Measurements from ENCODE around the gene ARMH1.

Gene ARMH1

DNA sequence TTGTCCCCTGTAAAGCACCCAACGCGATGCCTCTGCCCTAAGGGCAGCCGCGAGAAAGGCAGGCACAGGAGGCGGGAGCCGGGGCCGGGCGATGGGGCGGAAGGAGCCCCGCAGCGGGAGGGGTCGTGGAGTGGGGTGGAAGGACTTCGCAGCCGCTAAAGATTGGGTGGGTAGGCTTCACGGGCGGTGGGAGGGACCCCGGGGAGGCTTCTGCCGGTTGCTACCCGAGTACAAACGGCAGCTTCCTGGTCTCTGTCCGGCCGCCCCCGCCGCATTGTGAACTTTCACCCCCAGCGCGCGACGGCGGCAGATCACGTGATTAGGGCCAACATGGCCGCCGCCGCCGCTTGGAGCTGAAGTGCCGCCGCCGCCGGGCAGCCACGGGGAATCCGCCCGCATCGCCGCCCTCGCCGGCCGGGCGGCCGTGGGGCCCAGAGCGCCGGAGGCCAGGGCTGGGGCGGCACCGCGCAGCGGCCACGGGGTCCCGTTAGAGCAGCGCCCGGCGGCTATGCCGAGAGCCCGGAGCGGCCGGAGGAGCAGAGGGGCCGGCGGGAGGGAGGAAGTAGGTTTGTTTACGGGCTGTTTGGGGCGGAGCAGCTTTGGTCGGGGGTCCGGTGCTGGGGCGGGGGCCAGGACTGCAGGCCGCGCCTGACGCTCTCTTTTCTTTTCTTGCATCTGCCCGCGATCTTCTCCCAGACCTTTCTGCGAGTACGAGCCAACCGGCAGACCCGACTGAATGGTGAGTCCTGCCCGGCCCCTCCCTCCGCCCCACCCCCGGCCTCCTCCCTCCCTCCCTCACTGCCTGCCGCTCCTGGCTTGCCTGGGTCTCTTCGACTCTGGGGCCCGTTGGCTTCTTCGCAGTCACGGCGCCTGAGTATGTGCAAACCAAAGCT lies 42.6 kb upstream of the ARMH1 start:
- TF ChIP-seq, protein P1, sequence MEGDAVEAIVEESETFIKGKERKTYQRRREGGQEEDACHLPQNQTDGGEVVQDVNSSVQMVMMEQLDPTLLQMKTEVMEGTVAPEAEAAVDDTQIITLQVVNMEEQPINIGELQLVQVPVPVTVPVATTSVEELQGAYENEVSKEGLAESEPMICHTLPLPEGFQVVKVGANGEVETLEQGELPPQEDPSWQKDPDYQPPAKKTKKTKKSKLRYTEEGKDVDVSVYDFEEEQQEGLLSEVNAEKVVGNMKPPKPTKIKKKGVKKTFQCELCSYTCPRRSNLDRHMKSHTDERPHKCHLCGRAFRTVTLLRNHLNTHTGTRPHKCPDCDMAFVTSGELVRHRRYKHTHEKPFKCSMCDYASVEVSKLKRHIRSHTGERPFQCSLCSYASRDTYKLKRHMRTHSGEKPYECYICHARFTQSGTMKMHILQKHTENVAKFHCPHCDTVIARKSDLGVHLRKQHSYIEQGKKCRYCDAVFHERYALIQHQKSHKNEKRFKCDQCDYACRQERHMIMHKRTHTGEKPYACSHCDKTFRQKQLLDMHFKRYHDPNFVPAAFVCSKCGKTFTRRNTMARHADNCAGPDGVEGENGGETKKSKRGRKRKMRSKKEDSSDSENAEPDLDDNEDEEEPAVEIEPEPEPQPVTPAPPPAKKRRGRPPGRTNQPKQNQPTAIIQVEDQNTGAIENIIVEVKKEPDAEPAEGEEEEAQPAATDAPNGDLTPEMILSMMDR (IDR thresholded peaks at IDR 0.05; ENCODE audit: low read depth, low read length, missing control alignments), result no peak
- Histone ChIP-seq H3K27ac (peak overlapping the region; percentile 95), H3K36me3 (replicated peaks) (peaks cover 31% of the 10 kb centered on the region), H3K4me3 (ENCODE audit: low read depth, low read length) (peak overlapping the region; percentile 71), H3K27me3 (replicated peaks) (no peaks in the 10 kb centered on the region)
- peak; percentile 79 for DNase-seq
- in situ Hi-C loops (cut with HindIII; ENCODE audit: low pct_ligation_motif_present, low sequenced_read_pairs), result no loop called here

DNA sequence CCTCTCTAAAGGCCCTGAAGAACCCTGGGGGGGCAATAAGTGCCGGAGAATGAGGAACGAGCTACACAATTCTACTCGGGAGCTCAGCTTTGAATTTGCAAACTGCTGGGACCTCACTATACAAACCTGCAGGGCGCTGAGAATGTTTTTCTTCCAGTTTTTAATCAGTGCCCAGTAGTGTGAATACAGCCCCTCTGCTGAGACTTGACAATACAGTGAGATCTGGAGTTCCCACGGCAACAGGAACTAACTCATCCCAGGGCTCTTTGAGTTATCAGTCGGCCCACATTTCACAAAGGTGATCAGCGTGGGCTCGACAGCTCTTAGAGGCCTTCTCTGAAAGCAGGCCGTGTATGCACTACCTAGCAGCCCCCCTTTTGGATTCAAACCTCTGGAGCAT lies 41.9 kb upstream of the ARMH1 start:
- TF ChIP-seq, protein P1 (IDR thresholded peaks at IDR 0.05; ENCODE audit: low read depth, low read length, missing control alignments), result no peak
- in situ Hi-C loops (cut with HindIII; ENCODE audit: low pct_ligation_motif_present, low sequenced_read_pairs), result no loop called here
- H3K36me3 ChIP-seq (replicated peaks), result peaks cover 37% of the 10 kb centered on the region
- no peaks in the 10 kb centered on the region for H3K27me3 ChIP-seq (replicated peaks)
- H3K4me3 ChIP-seq (ENCODE audit: low read depth, low read length), result peak overlapping the region; percentile 71
- peak; percentile 16 for DNase-seq
- peak overlapping the region; percentile 95 for H3K27ac ChIP-seq

- Histone ChIP-seq H3K36me3 (replicated peaks) (peaks cover 50% of the 10 kb centered on the region), H3K27ac (no peak overlapping the region)
These were observed 39.8 kb upstream of the ARMH1 start for GRCh38 chr1:44634606-44635189.

GRCh38 chr1:44635439-44635838 lies 39.1 kb upstream of the ARMH1 start:
- Histone ChIP-seq H3K27me3 (replicated peaks) (no peaks in the 10 kb centered on the region), H3K27ac (no peak overlapping the region), H3K4me3 (ENCODE audit: low read depth, low read length) (no peak overlapping the region), H3K36me3 (replicated peaks) (peaks cover 50% of the 10 kb centered on the region)
- in situ Hi-C loops (cut with HindIII; ENCODE audit: low pct_ligation_motif_present, low sequenced_read_pairs), result no loop called here
- no peak for DNase-seq
- TF ChIP-seq, protein P1 (IDR thresholded peaks at IDR 0.05; ENCODE audit: low read depth, low read length, missing control alignments), result no peak

More at GRCh38 chr1:44634606-44635189, 39.8 kb upstream of the ARMH1 start:
- TF ChIP-seq, protein P1 (IDR thresholded peaks at IDR 0.05; ENCODE audit: low read depth, low read length, missing control alignments), result no peak
- Histone ChIP-seq H3K27me3 (replicated peaks) (no peaks in the 10 kb centered on the region), H3K4me3 (ENCODE audit: low read depth, low read length) (no peak overlapping the region)
- no peak for DNase-seq
- in situ Hi-C loops (cut with HindIII; ENCODE audit: low pct_ligation_motif_present, low sequenced_read_pairs), result no loop called here

DNA sequence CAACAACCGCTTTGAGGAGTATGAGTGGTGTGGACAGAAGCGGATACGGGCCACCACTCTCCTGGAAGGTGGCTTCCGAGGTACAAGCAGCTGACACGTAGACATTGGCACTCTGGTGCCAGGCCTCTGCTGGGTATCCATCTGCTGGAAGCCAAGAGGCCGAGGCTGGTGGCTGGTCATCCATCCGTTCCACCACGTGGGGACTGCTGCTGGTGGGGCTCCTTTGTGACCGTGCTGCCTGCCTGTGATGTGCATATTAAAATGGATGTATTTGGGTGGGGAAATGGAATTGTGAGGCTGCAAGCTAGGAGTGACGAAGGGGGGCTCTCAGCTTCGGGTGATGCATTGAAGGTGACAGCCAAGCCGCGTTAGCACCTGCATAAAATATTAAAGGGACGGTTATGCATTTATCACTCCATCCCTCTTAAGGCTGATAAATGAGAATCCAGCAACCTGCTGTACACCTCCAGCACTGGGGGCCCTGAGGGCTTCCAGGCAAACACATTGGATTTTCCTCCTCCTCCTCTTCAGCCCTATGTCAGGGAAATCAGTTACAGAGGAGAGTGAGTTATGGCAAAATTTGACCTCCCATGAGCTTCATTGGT lies 38.3 kb upstream of the ARMH1 start:
- TF ChIP-seq, protein P1 (IDR thresholded peaks at IDR 0.05; ENCODE audit: low read depth, low read length, missing control alignments), result no peak
- H3K4me3 ChIP-seq (ENCODE audit: low read depth, low read length), result no peak overlapping the region
- in situ Hi-C loops (cut with HindIII; ENCODE audit: low pct_ligation_motif_present, low sequenced_read_pairs), result no loop called here
- no peak overlapping the region for H3K27ac ChIP-seq
- no peak for DNase-seq
- peaks cover 55% of the 10 kb centered on the region for H3K36me3 ChIP-seq (replicated peaks)
- H3K27me3 ChIP-seq (replicated peaks), result no peaks in the 10 kb centered on the region

All from brain microvascular endothelial cell (primary cell).